Calu3 (cell line): ENCODE measurements around the gene TSSK2. TPM values are rescaled to one million over a fixed set of nuclear protein-coding genes. Genes with fewer than 3 reads are reported as not detected.
A peak's percentile ranks its signal among the peaks of the same experiment; 100 is the strongest.

Source experiments
- BruUV-seq: library from RNA; stranded (reverse); fragments of 400-500 nt; replicated peaks from 2 replicates; lab custom pipeline; 2021; lab: Mats Ljungman, UMichigan
- CTCF ChIA-PET: fragments of 300-600 bp; sonication (Branson Sonifier 250); formaldehyde crosslinking; loops from one replicate; lab custom pipeline; 2022; ENCODE audit warnings: antibody characterized with exemption; lab: Charles Lee
- DNase-seq: peaks from one replicate; pipeline ENCODE4 v3.0.0; 2022
- H3K27ac Mint-ChIP-seq: one replicate; pipeline ENCODE4 v1.8.0; 2022; ENCODE audit warnings: mixed read lengths; ENCODE audit not compliant: unreplicated experiment
- H3K27me3 Mint-ChIP-seq: one replicate; pipeline ENCODE4 v1.8.0; 2022; ENCODE audit warnings: mixed read lengths; ENCODE audit not compliant: unreplicated experiment
- H3K36me3 Mint-ChIP-seq: one replicate; pipeline ENCODE4 v1.8.0; 2022; ENCODE audit warnings: mild to moderate bottlenecking, moderate library complexity, mixed read lengths; ENCODE audit not compliant: insufficient read depth, unreplicated experiment
- H3K4me1 Mint-ChIP-seq: one replicate; pipeline ENCODE4 v1.8.0; 2022; ENCODE audit warnings: mild to moderate bottlenecking, low read depth, mixed read lengths; ENCODE audit not compliant: unreplicated experiment
- H3K4me3 Mint-ChIP-seq: one replicate; pipeline ENCODE4 v1.8.0; 2022; ENCODE audit warnings: mild to moderate bottlenecking, low read depth, moderate library complexity, mixed read lengths; ENCODE audit not compliant: unreplicated experiment
- H3K9me3 Mint-ChIP-seq: one replicate; pipeline ENCODE4 v1.8.0; 2022; ENCODE audit warnings: low read depth, mixed read lengths; ENCODE audit not compliant: unreplicated experiment
- intact Hi-C: fragments of 100-400 bp; cut with micrococcal nuclease; formaldehyde crosslinking; loops from one replicate; pipeline ENCODE4 v1.10.0; 2022; ENCODE audit not compliant: unreplicated experiment
- total RNA-seq: library from RNA; stranded (reverse); gene quantifications from 2 replicates; pipeline ENCODE4 v1.2.3, GENCODE V29; 2022
- TF ChIP-seq, protein P1 (sequence below): fragments of 200-600 bp; IDR thresholded peaks from one replicate; pipeline ENCODE4 v1.8.0; 2022; ENCODE audit warnings: antibody characterized with exemption; ENCODE audit not compliant: unreplicated experiment

TSSK2 gene
- total RNA-seq, 1 experiment from 2014 or later, result not detected

DNA sequence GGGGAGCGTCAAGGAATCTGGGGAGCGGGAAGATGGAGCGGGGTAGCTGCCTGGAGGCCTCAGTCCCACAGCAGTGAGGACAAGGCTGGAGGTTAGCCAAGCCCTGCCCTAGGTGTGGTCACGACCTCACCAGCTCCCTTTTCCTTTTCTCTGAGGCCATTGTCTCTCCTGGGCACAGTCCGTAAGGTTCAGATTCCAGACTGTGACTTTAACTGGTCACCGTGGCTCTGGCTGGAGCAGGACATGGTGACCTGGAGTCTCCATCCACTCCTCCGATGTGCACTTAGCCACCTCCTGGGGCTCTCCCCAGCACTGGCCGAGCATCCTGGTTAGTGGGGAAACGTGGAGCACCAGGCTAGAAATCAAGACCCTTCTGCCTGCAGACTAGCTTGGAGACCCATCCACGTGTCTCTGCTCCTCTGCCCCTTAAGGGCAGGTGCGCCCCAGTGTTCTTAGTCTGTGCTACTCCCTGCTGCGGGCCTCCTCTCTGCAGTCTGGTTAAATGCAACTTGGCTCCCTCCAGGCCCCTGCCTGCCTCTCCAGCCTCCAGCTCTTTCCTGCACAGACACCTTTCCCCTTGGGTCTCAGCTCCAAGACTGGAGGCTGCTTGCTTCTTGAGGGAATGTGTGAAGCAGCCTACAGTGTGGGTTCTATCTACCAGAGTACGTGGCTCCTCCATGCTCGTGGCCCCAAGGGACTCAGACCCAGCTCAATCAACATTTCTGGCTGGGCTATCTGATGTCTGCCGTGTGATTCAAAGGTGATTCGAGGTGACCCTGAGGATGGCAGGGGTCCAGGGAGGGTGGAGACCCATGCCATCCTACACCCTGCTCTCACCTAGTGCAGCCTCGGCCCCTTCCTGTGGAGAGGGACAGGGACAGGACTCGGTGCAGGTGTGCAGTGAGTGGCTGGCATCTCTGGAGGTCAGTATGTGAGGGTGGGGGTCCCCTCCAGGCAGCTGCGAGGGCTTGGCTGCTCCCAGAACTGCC, 42.2 kb downstream of the TSSK2 start:
- Mint-ChIP-seq H3K4me3 (peak overlapping the region; percentile 76), H3K9me3 (no peaks in the 10 kb centered on the region), H3K36me3 (peaks cover 68% of the 10 kb centered on the region), H3K27me3 (peaks cover 26% of the 10 kb centered on the region), H3K27ac (no peak overlapping the region), H3K4me1 (peaks cover 30% of the 10 kb centered on the region)
- TF ChIP-seq, protein P1, sequence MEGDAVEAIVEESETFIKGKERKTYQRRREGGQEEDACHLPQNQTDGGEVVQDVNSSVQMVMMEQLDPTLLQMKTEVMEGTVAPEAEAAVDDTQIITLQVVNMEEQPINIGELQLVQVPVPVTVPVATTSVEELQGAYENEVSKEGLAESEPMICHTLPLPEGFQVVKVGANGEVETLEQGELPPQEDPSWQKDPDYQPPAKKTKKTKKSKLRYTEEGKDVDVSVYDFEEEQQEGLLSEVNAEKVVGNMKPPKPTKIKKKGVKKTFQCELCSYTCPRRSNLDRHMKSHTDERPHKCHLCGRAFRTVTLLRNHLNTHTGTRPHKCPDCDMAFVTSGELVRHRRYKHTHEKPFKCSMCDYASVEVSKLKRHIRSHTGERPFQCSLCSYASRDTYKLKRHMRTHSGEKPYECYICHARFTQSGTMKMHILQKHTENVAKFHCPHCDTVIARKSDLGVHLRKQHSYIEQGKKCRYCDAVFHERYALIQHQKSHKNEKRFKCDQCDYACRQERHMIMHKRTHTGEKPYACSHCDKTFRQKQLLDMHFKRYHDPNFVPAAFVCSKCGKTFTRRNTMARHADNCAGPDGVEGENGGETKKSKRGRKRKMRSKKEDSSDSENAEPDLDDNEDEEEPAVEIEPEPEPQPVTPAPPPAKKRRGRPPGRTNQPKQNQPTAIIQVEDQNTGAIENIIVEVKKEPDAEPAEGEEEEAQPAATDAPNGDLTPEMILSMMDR, result no peak
- intact Hi-C loops, result no loop called here
- BruUV-seq, result no TSS peak
- no peak for DNase-seq
- CTCF ChIA-PET, result interaction anchor here (0.6 kb wide), 1 partner anchor 1956 kb away, joined by 3 read pairs; no protein-coding TSS in a partner anchor

DNA sequence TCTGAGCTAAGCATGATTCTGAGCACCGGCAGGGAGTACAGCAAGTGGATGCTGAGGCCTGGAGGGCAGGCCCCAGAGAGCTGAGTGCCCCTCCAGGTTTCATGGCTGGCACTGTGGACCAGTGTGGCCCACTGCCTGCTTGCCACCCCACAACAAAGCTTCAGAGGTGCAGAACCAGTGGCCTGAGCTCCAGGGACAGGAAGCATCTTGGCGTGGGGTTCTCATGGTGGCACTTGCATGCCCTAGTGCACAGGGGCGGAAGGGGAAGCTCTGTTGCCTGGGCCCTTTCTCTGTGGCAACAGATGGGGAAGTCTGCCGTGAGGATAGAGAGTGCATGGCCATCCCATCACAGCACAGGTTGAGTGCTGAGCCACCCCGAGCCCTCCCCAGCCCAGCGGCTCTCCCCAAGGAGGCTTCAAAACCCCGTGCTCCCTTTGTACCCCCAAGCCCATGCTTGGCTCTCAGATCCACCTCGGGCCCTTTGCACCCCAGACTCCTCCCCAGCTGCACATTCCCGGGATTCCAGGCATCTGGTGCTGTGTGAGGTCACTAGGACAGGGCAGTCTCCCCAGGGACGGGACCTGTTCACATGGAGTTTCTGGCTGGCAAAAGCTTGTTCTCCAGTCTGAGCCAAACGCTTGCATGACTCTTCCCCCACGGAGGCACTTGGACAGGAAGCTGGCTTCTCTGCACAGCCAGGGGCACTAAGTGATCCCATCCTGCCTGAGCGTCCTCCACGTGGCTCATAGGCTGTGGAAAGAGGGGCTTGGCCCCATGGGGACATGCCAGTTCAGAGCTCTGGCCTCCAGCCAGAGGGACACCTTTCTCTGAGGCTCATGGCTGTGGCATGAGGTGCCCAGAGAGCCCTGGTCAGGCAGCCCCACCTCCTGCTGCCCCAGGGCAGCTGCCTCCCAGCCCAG, 43.3 kb downstream of the TSSK2 start:
- H3K4me3 Mint-ChIP-seq, result peak overlapping the region; percentile 76
- CTCF ChIA-PET, result interaction anchor here (0.6 to 1.1 kb wide), 3 partner anchors 16 to 1955 kb away, joined by 3 read pairs; no protein-coding TSS in a partner anchor
- TF ChIP-seq, protein P1, result no peak
- intact Hi-C loops, result no loop called here
- peaks cover 22% of the 10 kb centered on the region for H3K4me1 Mint-ChIP-seq
- H3K27me3 Mint-ChIP-seq, result peaks cover 16% of the 10 kb centered on the region
- BruUV-seq, result no TSS peak
- no peak for DNase-seq
- no peak overlapping the region for H3K27ac Mint-ChIP-seq
- H3K9me3 Mint-ChIP-seq, result no peaks in the 10 kb centered on the region
- peaks cover 75% of the 10 kb centered on the region for H3K36me3 Mint-ChIP-seq

DNA sequence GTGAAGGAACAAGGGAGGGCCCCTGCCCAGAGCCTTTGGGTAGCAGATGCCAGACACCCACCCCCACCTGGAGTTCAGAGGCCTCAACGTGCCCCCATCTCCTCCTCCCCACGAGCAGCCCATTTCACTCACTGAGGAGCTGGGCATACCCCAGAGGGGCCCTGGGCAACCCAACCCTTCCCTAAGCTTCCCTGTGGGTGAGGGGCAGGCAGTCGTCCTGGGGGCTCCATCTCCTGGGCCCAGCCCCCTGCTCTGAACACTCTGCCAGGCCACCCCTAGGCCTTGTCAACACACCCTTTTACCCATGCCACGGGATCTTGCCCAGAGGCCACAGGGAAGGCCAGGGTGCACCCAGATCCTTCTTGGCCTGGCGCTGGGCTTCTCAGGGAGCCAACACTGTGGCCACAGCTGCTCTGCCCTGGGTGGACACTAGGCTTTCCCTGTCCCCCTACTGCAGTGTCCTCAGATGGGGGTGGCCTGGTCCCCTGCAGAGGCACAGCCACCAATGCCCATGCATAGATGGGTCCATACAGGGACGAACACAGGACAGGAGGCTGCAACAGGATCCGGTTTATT, 44.0 kb downstream of the TSSK2 start:
- TF ChIP-seq, protein P1, result no peak
- no peak for DNase-seq
- no peaks in the 10 kb centered on the region for H3K9me3 Mint-ChIP-seq
- no TSS peak for BruUV-seq
- H3K27ac Mint-ChIP-seq, result peak overlapping the region; percentile 64
- peaks cover 22% of the 10 kb centered on the region for H3K4me1 Mint-ChIP-seq
- H3K4me3 Mint-ChIP-seq, result no peak overlapping the region
- peaks cover 9% of the 10 kb centered on the region for H3K27me3 Mint-ChIP-seq
- CTCF ChIA-PET, result interaction anchor here (0.6 to 1.1 kb wide), 3 partner anchors 17 to 286 kb away, joined by 3 read pairs; no protein-coding TSS in a partner anchor
- H3K36me3 Mint-ChIP-seq, result peaks cover 77% of the 10 kb centered on the region
- intact Hi-C loops, result no loop called here
